ENCODE measurements around the gene DRC3.

DNA sequence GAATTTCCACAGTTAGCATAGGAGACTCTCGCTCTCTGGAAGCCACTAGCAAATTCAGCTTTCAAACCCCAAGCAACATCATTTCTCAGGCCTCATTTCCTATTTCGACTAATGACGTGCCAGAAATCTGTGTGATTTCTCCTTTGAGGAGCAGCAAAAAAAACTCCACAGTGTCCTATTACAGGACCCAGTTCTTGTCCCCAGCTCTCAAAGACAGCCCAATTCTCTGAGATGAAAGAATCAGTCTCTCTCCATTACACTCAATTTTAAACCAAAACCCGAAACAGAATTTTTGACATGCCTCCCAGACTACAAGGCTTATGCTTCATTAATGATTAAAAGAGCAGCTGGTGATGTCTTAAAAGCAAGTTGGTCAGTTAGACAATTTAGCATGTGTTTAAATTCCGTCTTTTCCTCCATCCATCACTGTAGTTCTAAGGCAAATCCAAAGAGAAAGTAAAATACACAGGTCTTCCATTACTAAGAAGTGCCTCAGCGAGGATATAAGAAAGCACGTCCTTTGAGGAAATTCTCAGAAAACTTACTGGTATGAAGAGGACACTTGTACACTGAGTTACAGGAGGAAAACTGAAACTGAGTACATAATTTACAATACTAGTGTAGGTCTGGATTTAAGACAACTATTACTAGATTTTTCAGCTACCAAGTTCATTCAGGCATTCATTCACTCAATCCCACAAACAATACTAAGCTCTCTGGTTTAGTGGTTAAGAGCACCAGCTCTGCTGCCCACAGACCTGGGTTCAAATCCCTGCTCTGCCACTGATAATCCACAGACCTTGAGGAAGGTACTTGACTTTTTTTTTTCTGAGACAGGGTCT, 12.9 kb upstream of the DRC3 start:
- TF ChIP-seq, protein P1, sequence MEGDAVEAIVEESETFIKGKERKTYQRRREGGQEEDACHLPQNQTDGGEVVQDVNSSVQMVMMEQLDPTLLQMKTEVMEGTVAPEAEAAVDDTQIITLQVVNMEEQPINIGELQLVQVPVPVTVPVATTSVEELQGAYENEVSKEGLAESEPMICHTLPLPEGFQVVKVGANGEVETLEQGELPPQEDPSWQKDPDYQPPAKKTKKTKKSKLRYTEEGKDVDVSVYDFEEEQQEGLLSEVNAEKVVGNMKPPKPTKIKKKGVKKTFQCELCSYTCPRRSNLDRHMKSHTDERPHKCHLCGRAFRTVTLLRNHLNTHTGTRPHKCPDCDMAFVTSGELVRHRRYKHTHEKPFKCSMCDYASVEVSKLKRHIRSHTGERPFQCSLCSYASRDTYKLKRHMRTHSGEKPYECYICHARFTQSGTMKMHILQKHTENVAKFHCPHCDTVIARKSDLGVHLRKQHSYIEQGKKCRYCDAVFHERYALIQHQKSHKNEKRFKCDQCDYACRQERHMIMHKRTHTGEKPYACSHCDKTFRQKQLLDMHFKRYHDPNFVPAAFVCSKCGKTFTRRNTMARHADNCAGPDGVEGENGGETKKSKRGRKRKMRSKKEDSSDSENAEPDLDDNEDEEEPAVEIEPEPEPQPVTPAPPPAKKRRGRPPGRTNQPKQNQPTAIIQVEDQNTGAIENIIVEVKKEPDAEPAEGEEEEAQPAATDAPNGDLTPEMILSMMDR (conservative IDR thresholded peaks at IDR 0.05; ENCODE audit: low read length): no peak
- no peak for TF ChIP-seq EZH2phosphoT487 (IDR thresholded peaks at IDR 0.05; ENCODE audit: borderline replicate concordance, low read depth, low read length)
